ENCODE measurements around the gene SMARCB1.

The SMARCB1 gene

DNA sequence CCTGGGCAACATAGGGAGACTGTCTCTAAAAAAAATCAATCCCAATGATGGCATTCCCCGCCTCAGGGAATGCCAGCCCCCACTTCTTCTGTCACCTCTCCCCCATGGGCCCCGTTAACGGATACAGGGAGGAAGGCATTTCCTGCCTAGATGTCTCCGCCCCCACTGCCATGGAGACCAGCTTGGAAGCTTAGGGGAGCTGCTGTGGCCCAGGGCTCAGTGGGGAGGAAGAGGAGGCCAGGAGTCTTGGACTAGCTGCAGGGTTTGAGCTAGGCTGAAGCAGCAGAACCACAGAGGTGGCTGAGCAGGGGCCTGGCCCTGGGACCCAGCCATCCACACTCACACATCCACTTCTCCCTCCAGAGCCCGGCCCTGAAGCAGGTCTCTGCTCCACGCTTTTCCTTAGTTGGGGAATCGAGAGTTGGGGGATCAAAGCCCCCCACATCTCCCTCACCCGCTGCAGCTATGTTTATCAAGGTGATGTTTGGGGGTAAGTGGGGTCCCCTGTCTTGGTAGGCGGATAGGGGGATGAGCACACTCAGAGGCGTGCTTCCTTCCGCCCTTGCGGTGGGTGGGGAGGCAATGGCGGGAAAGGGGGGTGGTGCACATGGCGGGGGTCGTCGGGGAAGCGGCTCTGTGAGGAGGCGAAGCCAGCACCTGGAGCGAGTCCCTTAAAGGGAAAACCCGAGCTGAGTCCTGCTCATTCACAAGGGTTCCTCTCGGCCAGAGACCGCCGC lies 23.8 kb upstream of the SMARCB1 start, which contains the start of gene C22orf15:
Gene C22orf15 (plus strand): TSS at position 149 of the 737 bp plus-strand sequence. CDS start 317 bp downstream, at position 466.
- no peak for DNase-seq (ENCODE audit: low read depth, low spot score)

DNA sequence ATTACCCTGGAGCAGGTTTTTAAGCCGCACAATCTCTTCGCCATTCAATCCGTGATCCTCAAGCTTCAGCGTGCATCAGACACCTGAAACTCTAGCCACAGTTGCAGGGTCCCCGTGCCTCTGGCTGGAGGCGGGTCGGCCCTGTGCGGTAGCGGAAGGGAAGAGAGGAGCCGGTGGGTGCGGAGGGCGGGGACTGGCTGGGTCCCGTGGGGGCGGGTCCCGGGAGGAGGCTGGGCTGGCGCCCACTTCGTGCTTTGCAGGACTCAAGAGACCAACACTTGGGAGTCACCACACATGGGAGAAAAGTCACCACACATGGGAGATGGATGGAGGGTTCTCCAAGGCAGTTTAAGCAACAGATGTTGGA lies 23.2 kb upstream of the SMARCB1 start:
- DNase-seq (ENCODE audit: low read depth, low spot score), result no peak

DNA sequence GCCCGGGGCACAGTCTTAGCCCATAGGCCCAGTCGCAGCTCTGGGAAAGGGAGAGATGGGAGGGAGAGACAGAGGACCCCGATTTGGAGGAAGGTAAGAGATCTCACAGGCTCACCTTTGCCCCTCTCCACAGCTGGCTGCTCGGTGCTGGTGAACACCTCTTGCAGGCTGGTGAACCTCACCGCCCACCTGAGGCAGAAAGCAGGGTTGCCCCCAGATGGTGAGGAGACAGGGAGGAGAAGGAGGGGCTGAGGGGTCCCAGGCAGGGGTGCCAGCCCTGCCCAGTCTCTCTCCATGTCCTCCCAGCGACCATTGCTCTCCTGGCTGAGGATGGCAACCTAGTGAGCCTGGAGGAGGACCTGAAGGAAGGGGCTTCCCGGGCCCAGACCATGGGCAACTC lies 22.8 kb upstream of the SMARCB1 start:
- no peak for DNase-seq (ENCODE audit: low read depth, low spot score)

- no peak for DNase-seq (ENCODE audit: low read depth, low spot score)
Measured at GRCh38 chr22:23764899-23765881, 21.6 kb upstream of the SMARCB1 start.

DNA sequence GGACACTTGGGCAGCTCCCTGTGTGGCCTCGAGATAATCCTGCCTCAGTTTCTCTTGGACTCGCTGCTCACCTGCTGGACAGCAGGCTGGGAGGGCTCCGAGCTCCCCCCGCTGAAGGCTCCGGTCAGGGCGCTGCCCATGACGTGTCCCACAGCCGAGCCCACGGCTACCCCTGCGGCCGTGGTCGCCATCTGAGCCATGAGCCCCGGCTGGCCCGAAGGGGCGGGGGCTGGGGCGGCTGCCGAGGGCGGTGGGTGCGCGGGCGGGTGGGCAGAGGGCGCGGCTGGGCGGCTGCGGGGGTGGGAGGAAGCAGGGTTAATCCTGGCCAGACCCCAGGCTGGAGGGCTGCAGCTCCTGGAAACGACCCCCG lies 19.5 kb upstream of the SMARCB1 start:
- DNase-seq (ENCODE audit: low read depth, low spot score), result no peak

- DNase-seq (ENCODE audit: low read depth, low spot score), result no peak
Measured at GRCh38 chr22:23767673-23768548, 18.9 kb upstream of the SMARCB1 start, which contains the start of gene CHCHD10. TSS of gene CHCHD10 (minus strand) at chr22:23767972. CDS start at chr22:23767874, 98 bp downstream.

DNA sequence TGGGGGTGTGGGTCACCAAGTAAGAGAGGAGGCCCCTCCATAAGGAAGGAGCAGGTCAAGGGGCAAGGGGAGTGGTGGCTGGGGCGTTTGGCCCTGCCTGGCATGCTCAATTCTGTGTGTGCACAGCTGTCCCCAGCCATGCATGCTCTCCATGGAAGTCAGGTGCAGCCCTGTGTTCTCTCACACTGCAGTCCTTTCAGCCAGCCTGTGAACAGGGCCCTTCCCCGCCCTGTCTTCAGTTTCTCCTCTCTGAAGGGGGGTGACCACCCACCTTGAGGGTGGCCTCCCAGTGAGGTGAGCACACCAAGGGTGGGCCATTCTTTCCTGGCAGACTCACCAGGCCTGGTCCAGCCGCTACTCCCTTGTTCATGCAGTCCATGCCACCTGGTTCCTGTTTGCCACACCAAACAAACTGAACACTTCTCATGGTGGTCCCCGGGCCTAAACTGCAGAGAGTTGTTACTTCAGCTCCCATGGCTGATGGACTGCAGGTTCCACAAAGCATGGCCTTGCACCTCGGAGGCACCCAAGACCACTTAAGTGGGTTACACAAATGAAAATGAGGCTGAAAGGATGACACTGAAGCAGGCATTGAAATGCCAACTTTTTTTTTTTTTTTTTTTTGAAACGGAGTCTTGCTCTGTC lies 17.3 kb upstream of the SMARCB1 start:
- no peak for DNase-seq (ENCODE audit: low read depth, low spot score)

GRCh38 chr22:23772315-23772648 lies 14.5 kb upstream of the SMARCB1 start:
- DNase-seq (ENCODE audit: low read depth, low spot score), result no peak

DNA sequence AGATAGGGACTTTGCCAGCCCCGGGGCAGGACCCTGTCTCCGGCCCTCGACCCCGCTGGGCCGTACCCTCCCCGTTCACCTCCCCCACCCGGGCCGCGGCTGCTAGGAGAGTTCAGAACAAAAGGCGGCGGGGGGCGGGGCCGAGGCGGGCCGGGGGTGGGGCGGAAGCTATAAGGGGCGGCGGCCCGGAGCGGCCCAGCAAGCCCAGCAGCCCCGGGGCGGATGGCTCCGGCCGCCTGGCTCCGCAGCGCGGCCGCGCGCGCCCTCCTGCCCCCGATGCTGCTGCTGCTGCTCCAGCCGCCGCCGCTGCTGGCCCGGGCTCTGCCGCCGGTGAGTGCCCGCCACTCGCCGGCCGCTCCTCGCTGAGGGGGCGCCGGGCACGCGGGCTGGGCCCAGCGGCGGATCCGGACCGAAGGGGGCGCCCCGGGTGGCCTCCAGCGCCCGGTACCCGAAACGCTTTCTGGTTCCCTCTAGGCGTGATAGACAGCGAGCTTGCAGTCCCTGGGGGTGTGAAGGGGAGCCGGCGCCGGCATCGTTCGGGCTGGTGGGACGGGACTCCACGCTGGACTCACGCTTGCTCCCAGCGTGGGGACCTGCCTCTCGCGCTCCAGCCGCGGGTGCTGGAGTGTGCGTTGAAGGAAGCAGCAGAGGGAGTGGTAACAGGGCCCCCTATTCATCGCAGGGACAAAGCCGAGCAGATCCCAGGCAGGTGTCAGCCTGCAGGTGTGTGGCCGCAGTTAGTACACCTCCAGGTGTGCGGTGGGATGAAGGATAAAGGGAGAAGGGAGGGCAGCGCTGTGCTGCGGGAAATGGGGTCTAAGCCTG lies 13.9 kb upstream of the SMARCB1 start, which contains the start of gene MMP11:
Gene MMP11 (plus strand): TSS at position 201 of the 825 bp plus-strand sequence. CDS start 22 bp downstream, at position 223.
- no peak for DNase-seq (ENCODE audit: low read depth, low spot score)

DNA sequence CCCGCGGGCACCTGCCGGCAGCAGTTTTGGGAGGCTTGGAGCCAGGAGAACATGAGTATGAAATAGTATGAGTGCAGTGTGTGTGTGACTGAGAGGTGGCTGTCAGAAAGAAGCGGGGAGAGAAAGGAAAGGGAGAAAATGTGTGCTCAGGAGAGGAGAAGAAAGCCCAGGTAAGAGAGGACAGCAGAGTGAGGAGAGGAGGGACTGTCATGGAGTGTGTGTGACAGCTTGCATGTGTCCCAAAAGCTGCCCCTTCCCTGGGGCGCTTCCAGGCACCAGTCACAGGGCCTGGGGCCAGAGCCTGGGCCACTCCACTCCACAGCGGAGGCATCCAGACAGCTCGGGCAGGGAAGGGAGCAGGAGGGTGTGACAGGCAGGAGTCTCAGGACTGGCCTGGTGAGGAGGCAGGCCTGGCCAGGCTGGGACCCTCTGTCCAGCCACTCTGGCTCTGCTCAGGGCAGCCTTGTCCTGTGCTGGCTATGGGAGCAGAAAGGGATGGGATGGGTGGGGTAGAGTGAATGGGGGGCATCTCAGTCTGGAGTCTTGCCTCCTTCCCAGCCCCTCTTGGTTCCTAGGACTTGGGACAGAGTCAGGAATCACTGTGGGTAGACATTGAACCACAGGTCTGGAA lies 13.2 kb upstream of the SMARCB1 start:
- DNase-seq (ENCODE audit: low read depth, low spot score), result no peak

DNA sequence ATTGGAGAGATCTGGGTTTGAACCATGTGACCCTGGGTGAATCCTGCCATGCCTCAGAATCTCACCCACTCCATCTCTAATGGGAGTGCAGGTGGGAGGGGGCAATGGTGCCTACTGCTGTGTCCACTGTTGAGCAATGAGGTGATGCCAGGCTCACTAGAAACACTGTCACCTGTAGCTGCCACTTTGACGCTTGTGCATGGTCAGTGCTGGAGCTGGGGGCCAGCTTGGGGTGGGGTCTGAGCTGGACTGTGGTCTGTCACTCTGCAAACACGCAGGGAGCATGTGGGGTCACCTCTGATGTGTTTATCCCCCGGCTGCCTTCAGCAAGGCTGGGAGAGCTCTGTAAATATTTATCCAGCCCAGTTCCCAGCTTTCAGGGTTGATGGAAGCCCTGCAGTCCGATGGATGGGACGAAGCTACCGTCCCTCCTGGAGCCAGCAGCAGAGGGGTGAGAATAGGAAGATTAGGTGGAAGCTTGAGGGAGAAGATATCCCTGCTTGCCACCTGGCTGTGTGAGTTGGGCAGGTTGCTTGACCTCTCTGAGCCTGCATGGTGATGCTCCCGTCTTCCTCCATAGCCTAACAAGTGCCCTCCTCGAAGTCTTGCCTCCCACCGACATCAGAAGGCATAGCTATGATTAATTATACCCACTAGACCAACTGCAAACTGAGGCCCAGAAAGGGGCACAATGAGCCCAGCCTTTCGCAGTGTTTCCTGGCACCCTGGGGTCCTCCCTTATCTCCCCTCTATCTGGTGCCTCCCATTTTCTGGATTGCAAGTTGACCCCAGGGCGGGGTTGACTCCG lies 12.4 kb upstream of the SMARCB1 start:
- DNase-seq (ENCODE audit: low read depth, low spot score), result no peak

GRCh38 chr22:23774922-23775436 lies 11.8 kb upstream of the SMARCB1 start:
- no peak for DNase-seq (ENCODE audit: low read depth, low spot score)

DNA sequence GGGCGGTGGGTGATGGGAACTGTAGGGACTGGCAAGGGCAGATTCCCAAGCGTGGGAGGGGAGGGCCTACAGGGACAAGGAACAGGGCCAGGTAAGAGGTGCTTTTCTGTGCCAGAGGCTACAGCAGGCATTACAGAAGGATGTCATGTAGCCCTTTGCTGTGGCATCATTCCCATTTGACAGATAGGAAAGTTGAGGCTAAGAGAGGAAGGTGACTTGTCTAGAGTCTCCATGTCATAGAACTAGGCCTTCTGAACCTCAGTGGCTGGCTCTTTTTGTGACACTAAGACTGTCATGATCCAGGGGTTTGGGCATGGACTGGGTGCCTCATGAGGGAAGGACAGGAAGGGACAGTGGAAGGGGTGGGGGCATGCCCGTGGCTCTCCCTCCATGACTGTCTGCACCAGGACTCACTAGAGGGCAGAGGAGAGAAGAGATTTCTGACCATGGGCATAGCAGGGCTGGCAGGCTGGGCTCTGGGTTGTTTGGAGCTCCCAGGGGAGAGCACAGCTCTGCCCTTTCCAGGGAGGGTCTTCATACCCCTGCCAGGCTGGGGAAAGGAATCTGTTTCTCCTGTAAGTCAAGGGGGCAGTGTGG lies 10.9 kb upstream of the SMARCB1 start:
- DNase-seq (ENCODE audit: low read depth, low spot score), result no peak

DNA sequence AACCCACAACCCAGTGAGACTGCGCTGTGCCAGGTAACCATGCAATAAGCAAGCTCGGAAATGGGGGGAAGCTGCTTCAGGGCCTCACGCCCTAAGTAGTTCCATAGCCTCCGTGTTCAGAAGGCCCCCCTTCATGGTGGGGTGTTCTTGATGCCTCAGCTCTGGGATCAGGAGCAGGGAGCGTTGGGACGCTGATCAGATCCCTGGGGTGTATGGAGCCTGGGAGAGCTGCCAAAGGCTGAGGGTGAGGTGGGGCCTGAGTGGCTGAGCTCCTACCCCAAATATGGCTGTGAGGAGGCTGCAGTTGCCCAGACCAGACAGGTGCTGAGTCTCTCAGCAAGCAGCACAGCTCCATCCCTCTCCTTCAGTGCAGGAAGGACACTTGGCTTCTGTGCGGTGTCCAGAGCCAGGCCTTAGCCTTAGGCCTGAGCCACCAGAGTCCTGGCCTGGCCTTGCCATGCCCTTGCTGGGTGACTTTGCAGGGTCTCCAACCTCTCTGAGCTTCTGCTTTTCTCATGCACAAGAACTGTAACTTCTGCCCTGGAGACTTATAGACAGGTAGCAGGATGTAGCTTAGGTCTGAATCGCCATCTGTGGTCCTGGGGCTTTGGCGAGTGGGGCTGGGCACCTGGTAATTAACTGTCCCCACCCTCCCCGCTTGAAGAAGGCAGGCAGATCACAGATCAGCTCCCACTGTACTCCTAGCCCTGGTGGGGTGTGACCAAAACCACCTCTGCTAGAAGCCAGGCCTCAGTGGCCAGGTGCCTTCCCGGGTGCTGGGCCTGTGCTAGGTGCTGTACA lies 8.8 kb upstream of the SMARCB1 start:
- no peak for DNase-seq (ENCODE audit: low read depth, low spot score)

DNA sequence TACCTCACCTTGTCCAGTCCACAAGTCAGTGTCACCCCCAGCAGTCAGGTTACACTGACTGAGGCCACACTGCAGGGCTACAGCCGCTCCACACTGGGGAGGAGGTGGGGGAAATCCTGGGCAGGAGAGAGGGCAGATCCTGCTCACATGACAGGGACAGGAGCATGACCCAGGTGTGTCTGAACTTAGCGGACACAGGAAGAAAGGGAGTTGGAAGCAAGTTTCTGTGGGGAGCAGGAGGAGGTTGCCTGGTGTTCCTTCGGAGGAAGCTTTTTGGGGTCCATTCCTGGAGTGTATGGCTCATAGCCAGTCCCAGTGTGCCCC lies 8.2 kb upstream of the SMARCB1 start:
- DNase-seq (ENCODE audit: low read depth, low spot score), result no peak

DNA sequence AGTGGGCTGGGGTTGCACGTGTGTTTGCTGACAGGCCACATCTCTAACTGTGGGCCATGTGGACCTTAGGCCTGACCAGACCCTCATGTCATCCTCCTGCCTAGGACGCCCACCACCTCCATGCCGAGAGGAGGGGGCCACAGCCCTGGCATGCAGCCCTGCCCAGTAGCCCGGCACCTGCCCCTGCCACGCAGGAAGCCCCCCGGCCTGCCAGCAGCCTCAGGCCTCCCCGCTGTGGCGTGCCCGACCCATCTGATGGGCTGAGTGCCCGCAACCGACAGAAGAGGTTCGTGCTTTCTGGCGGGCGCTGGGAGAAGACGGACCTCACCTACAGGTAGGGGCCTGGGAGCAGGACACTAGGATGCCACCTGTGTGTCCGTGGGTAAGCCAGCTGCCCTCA lies 7.7 kb upstream of the SMARCB1 start:
- no peak for DNase-seq (ENCODE audit: low read depth, low spot score)

DNA sequence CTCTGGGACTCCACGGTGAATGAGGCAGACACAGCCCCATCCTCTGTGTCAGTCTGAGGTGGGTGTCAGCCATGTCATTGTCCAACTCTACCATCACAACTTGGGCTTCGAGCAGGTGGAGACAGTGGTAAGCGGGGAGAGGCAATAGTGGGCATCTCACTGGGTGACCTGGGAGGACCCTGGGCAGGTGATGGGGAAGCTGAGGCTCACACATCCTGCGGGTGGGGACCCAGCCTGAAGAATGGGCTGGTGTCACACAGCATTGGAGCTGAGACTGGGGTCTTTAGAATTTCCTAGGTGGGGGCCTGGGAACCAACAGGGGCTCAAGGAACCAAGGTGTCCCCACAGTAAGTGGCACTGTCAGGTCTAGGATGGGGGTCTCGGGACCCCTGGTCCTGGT lies 7.0 kb upstream of the SMARCB1 start:
- no peak for DNase-seq (ENCODE audit: low read depth, low spot score)
